Measurements from ENCODE around the gene BCL2. TPM values are rescaled to one million over a fixed set of nuclear protein-coding genes. Genes with fewer than 3 reads are reported as not detected.

BCL2 gene
- total RNA-seq, 1 experiment from 2014 or later, result 1.3 TPM

DNA sequence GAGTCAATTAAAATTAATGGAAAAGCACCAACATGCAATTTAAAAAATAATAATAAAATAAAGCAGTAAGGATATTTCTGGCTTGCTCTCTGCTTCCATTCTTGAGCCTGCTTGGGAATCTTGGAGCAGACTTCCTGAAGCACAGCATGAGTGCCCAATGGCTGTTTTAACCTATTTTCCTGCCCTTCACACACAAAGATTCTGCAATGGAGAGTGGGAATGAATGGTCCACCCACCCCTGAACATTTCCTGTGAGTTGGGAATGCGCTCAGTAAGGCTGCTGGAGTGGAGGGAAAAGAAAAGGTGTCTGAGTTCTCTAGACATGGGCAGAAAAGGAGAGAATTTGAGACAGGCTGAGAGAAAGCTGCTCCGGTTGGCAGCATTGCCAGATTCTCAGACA, 140.6 kb downstream of the BCL2 start:
- no peak overlapping the region for H2BK120ac ChIP-seq (ENCODE audit: low read depth, low read length, poor library complexity, severe bottlenecking)
- no peak overlapping the region for H3K4me3 Mint-ChIP-seq
- H2AK5ac ChIP-seq (ENCODE audit: insufficient read length, low read length), result no peak overlapping the region
- H2AFZ ChIP-seq (ENCODE audit: low read length), result no peak overlapping the region
- no peak overlapping the region for H3K9ac ChIP-seq (ENCODE audit: extremely low read depth, insufficient read length, low read length)
- no peak overlapping the region for H4K5ac ChIP-seq (ENCODE audit: insufficient read length, low read depth, low read length)
- H2BK12ac ChIP-seq (ENCODE audit: insufficient read length, low read depth, low read length), result no peak overlapping the region
- H3K36me3 Mint-ChIP-seq (ENCODE audit: insufficient read depth in 1 of 3, low read depth in 3 of 3), result no peaks in the 10 kb centered on the region
- no peaks in the 10 kb centered on the region for H3K27me3 ChIP-seq (ENCODE audit: insufficient read depth, low read length)
- peaks cover 0 to 4% of the 10 kb centered on the region in 2 experiments; a peak in 3 of 5 replicates for H3K9me3 Mint-ChIP-seq
- no peak overlapping the region for H3K56ac ChIP-seq (ENCODE audit: insufficient read length, low read depth, low read length)
- TF ChIP-seq, protein P1, sequence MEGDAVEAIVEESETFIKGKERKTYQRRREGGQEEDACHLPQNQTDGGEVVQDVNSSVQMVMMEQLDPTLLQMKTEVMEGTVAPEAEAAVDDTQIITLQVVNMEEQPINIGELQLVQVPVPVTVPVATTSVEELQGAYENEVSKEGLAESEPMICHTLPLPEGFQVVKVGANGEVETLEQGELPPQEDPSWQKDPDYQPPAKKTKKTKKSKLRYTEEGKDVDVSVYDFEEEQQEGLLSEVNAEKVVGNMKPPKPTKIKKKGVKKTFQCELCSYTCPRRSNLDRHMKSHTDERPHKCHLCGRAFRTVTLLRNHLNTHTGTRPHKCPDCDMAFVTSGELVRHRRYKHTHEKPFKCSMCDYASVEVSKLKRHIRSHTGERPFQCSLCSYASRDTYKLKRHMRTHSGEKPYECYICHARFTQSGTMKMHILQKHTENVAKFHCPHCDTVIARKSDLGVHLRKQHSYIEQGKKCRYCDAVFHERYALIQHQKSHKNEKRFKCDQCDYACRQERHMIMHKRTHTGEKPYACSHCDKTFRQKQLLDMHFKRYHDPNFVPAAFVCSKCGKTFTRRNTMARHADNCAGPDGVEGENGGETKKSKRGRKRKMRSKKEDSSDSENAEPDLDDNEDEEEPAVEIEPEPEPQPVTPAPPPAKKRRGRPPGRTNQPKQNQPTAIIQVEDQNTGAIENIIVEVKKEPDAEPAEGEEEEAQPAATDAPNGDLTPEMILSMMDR (conservative IDR thresholded peaks at IDR 0.05), result no peak
- H3K23ac ChIP-seq (ENCODE audit: insufficient read length, low read depth, low read length), result no peak overlapping the region
- H3K9me3 ChIP-seq (ENCODE audit: control insufficient read depth, low read depth, low read length), result no peaks in the 10 kb centered on the region
- no peaks in the 10 kb centered on the region for H4K20me1 ChIP-seq (ENCODE audit: control insufficient read depth, insufficient read depth, insufficient read length)
- H3K4me1 ChIP-seq (ENCODE audit: insufficient read depth, low read length), result 0 out of 2 replicates have a peak, but pooled peaks cover 3% of the 10 kb centered on the region
- H3K23me2 ChIP-seq (ENCODE audit: insufficient read length, low read depth, low read length, poor library complexity, severe bottlenecking), result no peaks in the 10 kb centered on the region
- no peak overlapping the region for H2BK20ac ChIP-seq (ENCODE audit: low read depth, low read length, poor library complexity, severe bottlenecking)
- no peaks in the 10 kb centered on the region for H3K79me2 ChIP-seq (ENCODE audit: insufficient read depth, low read length)
- H3K4me1 Mint-ChIP-seq, result peaks cover 17 to 28% of the 10 kb centered on the region in 2 experiments
- no peak overlapping the region for H2BK15ac ChIP-seq (ENCODE audit: low read depth, low read length)
- H3K4ac ChIP-seq (ENCODE audit: low read depth, low read length), result no peak overlapping the region
- H3K14ac ChIP-seq (ENCODE audit: insufficient read depth, low read length), result no peak overlapping the region
- H2BK5ac ChIP-seq (ENCODE audit: insufficient read length, low read length), result no peak overlapping the region
- WGBS (ENCODE audit: extremely low coverage, insufficient read length, low lambda C conversion rate), result no CpG with 5 or more reads among the region's 2 CpGs
- H3T11ph ChIP-seq (ENCODE audit: low read length), result no peak overlapping the region
- H3K27ac ChIP-seq (ENCODE audit: insufficient read length, low read depth, low read length), result no peak overlapping the region
- no peak overlapping the region; a peak in 3 of 7 replicates for H3K27ac Mint-ChIP-seq
- H4K8ac ChIP-seq (replicated peaks; ENCODE audit: insufficient read length, low read depth, low read length), result no peak overlapping the region
- H3K18ac ChIP-seq (ENCODE audit: insufficient read length, low read depth, low read length), result no peak overlapping the region
- H4K91ac ChIP-seq (ENCODE audit: insufficient read length, low read depth, low read length), result no peak overlapping the region
- H3K4me2 ChIP-seq (ENCODE audit: insufficient read depth, insufficient read length, low read length), result no peak overlapping the region
- peaks cover 3% of the 10 kb centered on the region; the same call in 1 of the 2 replicates for H3K27me3 Mint-ChIP-seq (ENCODE audit: low read depth)
- no peaks in the 10 kb centered on the region for H3K79me1 ChIP-seq (ENCODE audit: insufficient read depth, low read depth, low read length, poor library complexity, severe bottlenecking)
- DNase-seq, result no peak

Measured in H9 (cell line).